WTC11 (cell line): ENCODE data around the gene ADGRB3.

Experiments
- CREB1 ChIP-seq: sonication (generic); formaldehyde crosslinking; IDR thresholded peaks from 2 replicates; pipeline ENCODE4 v1.8.0; 2023; ENCODE audit warnings: mild to moderate bottlenecking, missing genetic modification reagents
- CTCF ChIP-seq: fragments of 200-600 bp; IDR thresholded peaks from 2 replicates; pipeline ENCODE4 v1.8.0; 2022; ENCODE audit warnings: antibody characterized with exemption
- E2F1 ChIP-seq: sonication (generic); formaldehyde crosslinking; IDR thresholded peaks from 2 replicates; pipeline ENCODE4 v1.8.0; 2022; ENCODE audit warnings: mild to moderate bottlenecking, missing genetic modification reagents
- NR2C2 ChIP-seq: sonication (generic); formaldehyde crosslinking; IDR thresholded peaks from 2 replicates; pipeline ENCODE4 v1.8.0; 2022; ENCODE audit warnings: mild to moderate bottlenecking, missing genetic modification reagents
- ZNF416 ChIP-seq: fragments of 250-450 bp; sonication (Bioruptor Pico); IDR thresholded peaks from 2 replicates; pipeline ENCODE4 v1.9.0; 2021; ENCODE audit warnings: mild to moderate bottlenecking, inconsistent platforms

- TF ChIP-seq E2F1 (CRISPR knock-in tag), result no peak
- TF ChIP-seq CTCF, result no peak
- TF ChIP-seq ZNF416 (CRISPR knock-in tag), result no peak
- TF ChIP-seq NR2C2 (CRISPR knock-in tag), result no peak
- TF ChIP-seq CREB1, result no peak
These were observed 788.7 kb downstream of the ADGRB3 start for GRCh38 chr6:69423785-69424184.
